Breast epithelium (tissue), 3 donors: ENCODE data around the gene SYNM.

Experiments used
- CTCF ChIP-seq, 3 donors: fragments of 450-650 bp; IDR thresholded peaks; one replicate each; pipeline ENCODE4 v1.5.1; 2016 to 2017; ENCODE audit warnings: antibody characterized with exemption in 3 of 3, mild to moderate bottlenecking in 3 of 3, moderate library complexity in 3 of 3
- POLR2A ChIP-seq: fragments of 450-650 bp; IDR thresholded peaks from one replicate; pipeline ENCODE4 v1.6.1; 2016; ENCODE audit warnings: antibody characterized with exemption, mild to moderate bottlenecking, moderate library complexity
- POLR2AphosphoS5 ChIP-seq, 3 donors: sonication (generic); formaldehyde crosslinking; IDR thresholded peaks; one replicate each; pipeline ENCODE4 v1.6.1; 2017; ENCODE audit warnings: antibody characterized with exemption in 3 of 3

GRCh38 chr15:99158626-99159412, 53.9 kb downstream of the SYNM start:
- no peak for TF ChIP-seq POLR2A
- no peak for TF ChIP-seq CTCF (IDR thresholded peaks at IDR 0.05)
- no peak for TF ChIP-seq POLR2AphosphoS5 (IDR thresholded peaks at IDR 0.05)
